Measurements from ENCODE around the gene CNDP2.

GRCh38 chr18:74546007-74546406, 49.8 kb downstream of the CNDP2 start:
- TF ChIP-seq TP53 (CRISPR knock-in tag; IDR thresholded peaks at IDR 0.05) (no peak), HOXA7 (CRISPR knock-in tag; IDR thresholded peaks at IDR 0.05) (no peak), RAD21 (conservative IDR thresholded peaks at IDR 0.05 in 1 of 2, IDR thresholded peaks at IDR 0.05 in 1 of 2) (no peak), PHF8 (IDR thresholded peaks at IDR 0.05; ENCODE audit: borderline replicate concordance, low read depth) (no peak), SREBF2 (IDR thresholded peaks at IDR 0.05) (no peak), RFX5 (IDR thresholded peaks at IDR 0.05) (no peak), REST (IDR thresholded peaks at IDR 0.05) (no peak), NFE2L2 (conservative IDR thresholded peaks at IDR 0.05; ENCODE audit: low read length) (no peak), EP300 (IDR thresholded peaks at IDR 0.05) (no peak), SMC3 (IDR thresholded peaks at IDR 0.05) (no peak), CEBPB (IDR thresholded peaks at IDR 0.05) (no peak), ELK1 (IDR thresholded peaks at IDR 0.05; ENCODE audit: low read depth, low read length) (no peak)
- TF ChIP-seq, protein P1, sequence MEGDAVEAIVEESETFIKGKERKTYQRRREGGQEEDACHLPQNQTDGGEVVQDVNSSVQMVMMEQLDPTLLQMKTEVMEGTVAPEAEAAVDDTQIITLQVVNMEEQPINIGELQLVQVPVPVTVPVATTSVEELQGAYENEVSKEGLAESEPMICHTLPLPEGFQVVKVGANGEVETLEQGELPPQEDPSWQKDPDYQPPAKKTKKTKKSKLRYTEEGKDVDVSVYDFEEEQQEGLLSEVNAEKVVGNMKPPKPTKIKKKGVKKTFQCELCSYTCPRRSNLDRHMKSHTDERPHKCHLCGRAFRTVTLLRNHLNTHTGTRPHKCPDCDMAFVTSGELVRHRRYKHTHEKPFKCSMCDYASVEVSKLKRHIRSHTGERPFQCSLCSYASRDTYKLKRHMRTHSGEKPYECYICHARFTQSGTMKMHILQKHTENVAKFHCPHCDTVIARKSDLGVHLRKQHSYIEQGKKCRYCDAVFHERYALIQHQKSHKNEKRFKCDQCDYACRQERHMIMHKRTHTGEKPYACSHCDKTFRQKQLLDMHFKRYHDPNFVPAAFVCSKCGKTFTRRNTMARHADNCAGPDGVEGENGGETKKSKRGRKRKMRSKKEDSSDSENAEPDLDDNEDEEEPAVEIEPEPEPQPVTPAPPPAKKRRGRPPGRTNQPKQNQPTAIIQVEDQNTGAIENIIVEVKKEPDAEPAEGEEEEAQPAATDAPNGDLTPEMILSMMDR (IDR thresholded peaks at IDR 0.05) = no peak
- TF ChIP-seq, protein P2, sequence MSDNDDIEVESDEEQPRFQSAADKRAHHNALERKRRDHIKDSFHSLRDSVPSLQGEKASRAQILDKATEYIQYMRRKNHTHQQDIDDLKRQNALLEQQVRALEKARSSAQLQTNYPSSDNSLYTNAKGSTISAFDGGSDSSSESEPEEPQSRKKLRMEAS (IDR thresholded peaks at IDR 0.05) = no peak

All from A549 (cell line).